OCI-LY1 (cell line): ENCODE data around the gene PRELP.

Experiments
- H2AFZ ChIP-seq: fragments of 200-600 bp; sonication (generic), shearing (Covaris generic); 2 replicates; pipeline ENCODE4 v1.6.0; 2014; ENCODE audit warnings: antibody characterized with exemption, mild to moderate bottlenecking, low read length
- H3F3A ChIP-seq: fragments of 200-600 bp; sonication (generic), shearing (Covaris generic); 2 replicates; pipeline ENCODE4 v1.6.0; 2014; ENCODE audit warnings: mild to moderate bottlenecking, antibody characterized with exemption, low read length, moderate library complexity; ENCODE audit not compliant: insufficient read depth
- H3K27ac ChIP-seq: fragments of 200-600 bp; sonication (generic); 2 replicates; pipeline ENCODE4 v1.5.1; 2014; ENCODE audit warnings: low read length, mixed run types, mild to moderate bottlenecking, low read depth; ENCODE audit not compliant: poor library complexity, severe bottlenecking
- H3K27me3 ChIP-seq: fragments of 200-600 bp; sonication (generic); 2 replicates; pipeline ENCODE4 v1.6.0; 2014; ENCODE audit warnings: antibody characterized with exemption, mild to moderate bottlenecking, low read length, moderate library complexity; ENCODE audit not compliant: insufficient read depth
- H3K36me3 ChIP-seq: fragments of 200-600 bp; sonication (generic); 2 replicates; pipeline ENCODE4 v1.6.1; 2014; ENCODE audit warnings: mild to moderate bottlenecking, antibody characterized with exemption, low read length, moderate library complexity, mixed read lengths; ENCODE audit not compliant: insufficient read depth
- H3K4me1 ChIP-seq: fragments of 200-600 bp; sonication (generic); 2 replicates; pipeline ENCODE4 v1.5.1; 2014; ENCODE audit warnings: mild to moderate bottlenecking, low read length, moderate library complexity; ENCODE audit not compliant: insufficient read depth, severe bottlenecking
- H3K4me2 ChIP-seq: fragments of 200-600 bp; sonication (generic), shearing (Covaris generic); 2 replicates; pipeline ENCODE4 v1.6.1; 2014; ENCODE audit warnings: low read length
- H3K4me3 ChIP-seq: fragments of 200-600 bp; sonication (generic); 2 replicates; pipeline ENCODE4 v1.5.1; 2014; ENCODE audit warnings: low read length, low read depth, mild to moderate bottlenecking, mixed read lengths; ENCODE audit not compliant: poor library complexity, severe bottlenecking
- H3K79me2 ChIP-seq: fragments of 200-600 bp; shearing (Covaris generic); 2 replicates; pipeline ENCODE4 v1.6.1; 2016; ENCODE audit warnings: mixed run types, low read length, mixed read lengths; ENCODE audit not compliant: insufficient read depth
- H3K9ac ChIP-seq: fragments of 200-600 bp; sonication (generic), shearing (Covaris generic); 2 replicates; pipeline ENCODE4 v1.6.1; 2014; ENCODE audit warnings: mild to moderate bottlenecking, low read length, mixed read lengths
- H3K9me2 ChIP-seq: fragments of 200-600 bp; sonication (generic), shearing (Covaris generic); 2 replicates; pipeline ENCODE4 v1.6.1; 2014; ENCODE audit warnings: low read depth, mild to moderate bottlenecking, low read length, mixed read lengths
- H3K9me3 ChIP-seq: fragments of 200-600 bp; shearing (Covaris generic); 2 replicates; pipeline ENCODE4 v1.6.1; 2014; ENCODE audit warnings: low read length, mixed read lengths
- H4K20me1 ChIP-seq: fragments of 200-600 bp; sonication (generic), shearing (Covaris generic); 2 replicates; pipeline ENCODE4 v1.6.0; 2016; ENCODE audit warnings: mild to moderate bottlenecking, low read length; ENCODE audit not compliant: insufficient read depth
- EZH2 ChIP-seq: fragments of 200-600 bp; sonication (generic), shearing (Covaris generic); IDR thresholded peaks from 2 replicates; pipeline ENCODE4 v1.8.0; 2017; ENCODE audit warnings: borderline replicate concordance, mixed run types, mild to moderate bottlenecking, antibody characterized with exemption, low read length, moderate library complexity, mixed read lengths
- TF ChIP-seq, protein P1 (sequence below): fragments of 200-600 bp; sonication (generic), shearing (Covaris generic); IDR thresholded peaks from 2 replicates; pipeline ENCODE4 v1.5.1; 2017; ENCODE audit warnings: mild to moderate bottlenecking, antibody characterized with exemption, low read length, moderate library complexity, mixed read lengths

The PRELP gene

DNA sequence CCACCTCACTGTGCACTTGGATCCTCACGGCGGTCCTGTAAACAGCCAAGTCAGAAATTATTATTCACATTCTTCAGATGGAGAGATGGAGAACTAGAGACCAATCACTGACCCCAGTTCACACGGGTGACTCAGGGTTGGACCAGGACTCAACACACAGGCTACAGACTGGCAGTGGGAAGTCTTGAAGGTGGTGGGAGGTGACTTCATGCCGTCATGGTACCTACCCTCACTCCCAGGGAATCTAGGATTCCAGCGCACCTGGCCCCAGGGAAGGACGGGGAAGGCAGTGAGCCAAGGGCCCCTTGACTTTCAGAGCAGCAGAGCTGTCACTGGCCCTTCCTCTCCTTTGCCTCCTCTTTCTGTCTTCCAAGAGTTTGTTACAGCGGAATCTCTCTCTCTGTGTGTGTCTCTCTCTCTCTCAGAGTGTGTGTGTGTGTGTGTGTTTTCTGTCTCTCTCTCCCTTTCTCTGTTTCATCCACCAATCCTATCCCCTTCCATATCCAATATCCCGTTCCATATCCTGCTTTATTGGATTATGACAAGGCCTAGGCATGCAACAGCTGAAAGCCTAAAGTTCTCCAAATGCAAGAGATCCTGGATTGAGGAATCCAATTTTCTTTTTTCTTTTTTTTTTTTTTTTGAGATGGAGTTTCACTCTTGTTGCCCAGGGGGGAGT, 30.1 kb downstream of the PRELP start:
- Histone ChIP-seq H3K4me2 (no peak overlapping the region), H3K36me3 (no peaks in the 10 kb centered on the region), H3K79me2 (no peaks in the 10 kb centered on the region), H3K4me1 (no peaks in the 10 kb centered on the region), H3K27me3 (no peaks in the 10 kb centered on the region), H3K9ac (no peak overlapping the region), H2AFZ (no peak overlapping the region), H3F3A (no peaks in the 10 kb centered on the region), H3K9me2 (no peaks in the 10 kb centered on the region), H3K9me3 (no peaks in the 10 kb centered on the region), H4K20me1 (no peaks in the 10 kb centered on the region), H3K4me3 (no peak overlapping the region), H3K27ac (no peak overlapping the region)
- TF ChIP-seq, protein P1, sequence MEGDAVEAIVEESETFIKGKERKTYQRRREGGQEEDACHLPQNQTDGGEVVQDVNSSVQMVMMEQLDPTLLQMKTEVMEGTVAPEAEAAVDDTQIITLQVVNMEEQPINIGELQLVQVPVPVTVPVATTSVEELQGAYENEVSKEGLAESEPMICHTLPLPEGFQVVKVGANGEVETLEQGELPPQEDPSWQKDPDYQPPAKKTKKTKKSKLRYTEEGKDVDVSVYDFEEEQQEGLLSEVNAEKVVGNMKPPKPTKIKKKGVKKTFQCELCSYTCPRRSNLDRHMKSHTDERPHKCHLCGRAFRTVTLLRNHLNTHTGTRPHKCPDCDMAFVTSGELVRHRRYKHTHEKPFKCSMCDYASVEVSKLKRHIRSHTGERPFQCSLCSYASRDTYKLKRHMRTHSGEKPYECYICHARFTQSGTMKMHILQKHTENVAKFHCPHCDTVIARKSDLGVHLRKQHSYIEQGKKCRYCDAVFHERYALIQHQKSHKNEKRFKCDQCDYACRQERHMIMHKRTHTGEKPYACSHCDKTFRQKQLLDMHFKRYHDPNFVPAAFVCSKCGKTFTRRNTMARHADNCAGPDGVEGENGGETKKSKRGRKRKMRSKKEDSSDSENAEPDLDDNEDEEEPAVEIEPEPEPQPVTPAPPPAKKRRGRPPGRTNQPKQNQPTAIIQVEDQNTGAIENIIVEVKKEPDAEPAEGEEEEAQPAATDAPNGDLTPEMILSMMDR: no peak
- no peak for TF ChIP-seq EZH2

GRCh38 chr1:203506858-203507626, 31.4 kb downstream of the PRELP start:
- no peak overlapping the region for H3K27ac ChIP-seq
- no peaks in the 10 kb centered on the region for H3K79me2 ChIP-seq
- H3K9me2 ChIP-seq: no peaks in the 10 kb centered on the region
- H3K4me3 ChIP-seq: no peak overlapping the region
- H3F3A ChIP-seq: no peaks in the 10 kb centered on the region
- no peaks in the 10 kb centered on the region for H4K20me1 ChIP-seq
- no peaks in the 10 kb centered on the region for H3K4me1 ChIP-seq
- H3K4me2 ChIP-seq: no peak overlapping the region
- H3K27me3 ChIP-seq: no peaks in the 10 kb centered on the region
- H2AFZ ChIP-seq: no peak overlapping the region
- no peak for TF ChIP-seq EZH2
- TF ChIP-seq, protein P1: no peak
- H3K9ac ChIP-seq: no peak overlapping the region
- no peaks in the 10 kb centered on the region for H3K9me3 ChIP-seq
- no peaks in the 10 kb centered on the region for H3K36me3 ChIP-seq

DNA sequence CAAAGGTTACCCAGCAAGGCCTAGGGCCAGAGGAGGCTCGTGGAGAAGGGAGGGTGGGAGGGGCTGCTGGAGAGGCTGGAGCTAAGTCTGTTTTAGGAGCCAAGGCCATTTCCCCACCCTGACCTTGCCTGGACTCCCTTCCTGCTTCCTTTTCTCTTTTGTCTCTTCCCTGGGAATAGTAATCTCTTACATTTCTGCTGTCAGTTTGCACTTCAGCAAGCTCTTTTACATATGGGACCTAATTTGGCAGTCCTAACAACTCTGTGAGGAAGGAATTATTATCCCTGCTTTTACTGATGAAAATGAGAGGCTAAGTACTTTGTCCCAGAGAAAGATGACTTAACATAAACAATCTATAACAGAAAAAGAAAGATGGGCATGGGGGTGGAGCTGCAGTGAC, 32.2 kb downstream of the PRELP start:
- no peaks in the 10 kb centered on the region for H3K9me2 ChIP-seq
- no peaks in the 10 kb centered on the region for H3F3A ChIP-seq
- H3K4me3 ChIP-seq: no peak overlapping the region
- H3K4me1 ChIP-seq: no peaks in the 10 kb centered on the region
- H2AFZ ChIP-seq: no peak overlapping the region
- no peak overlapping the region for H3K27ac ChIP-seq
- no peaks in the 10 kb centered on the region for H3K9me3 ChIP-seq
- no peaks in the 10 kb centered on the region for H3K27me3 ChIP-seq
- H3K4me2 ChIP-seq: no peak overlapping the region
- no peaks in the 10 kb centered on the region for H3K79me2 ChIP-seq
- no peaks in the 10 kb centered on the region for H4K20me1 ChIP-seq
- TF ChIP-seq EZH2: no peak
- TF ChIP-seq, protein P1: no peak
- no peak overlapping the region for H3K9ac ChIP-seq
- no peaks in the 10 kb centered on the region for H3K36me3 ChIP-seq
